Aorta (tissue), 5 donors: ENCODE results near the gene SAFB2. TPM values are rescaled to one million over a fixed set of nuclear protein-coding genes. Genes with fewer than 3 reads are reported as not detected.
"Not testable (repeated sequence)": the region's sequence is repeated elsewhere in the genome, so short reads cannot be mapped to it uniquely, and the experiment has no call there.

Experiments used
- ATAC-seq: fragments of 200-7000 bp; cut with Tn5 transposase; one replicate; pipeline ENCODE4 v1.9.1; 2022; ENCODE audit warnings: moderate library complexity; ENCODE audit not compliant: low FRiP score
- DNase-seq, 2 donors: peaks; one replicate each; pipeline ENCODE4 v3.0.0-alpha.2; 2020
- H3K27ac ChIP-seq, 2 donors: one replicate each; pipeline ENCODE4 v1.5.1; 2013; ENCODE audit warnings: low read length in 2 of 2, mild to moderate bottlenecking in 2 of 2, moderate library complexity in 2 of 2, control low read depth in 1 of 2, inconsistent platforms in 1 of 2, low read depth in 1 of 2
- H3K27me3 ChIP-seq, 2 donors: one replicate each; pipeline ENCODE4 v1.6.1; 2013; ENCODE audit warnings: control low read depth in 1 of 2, low read length in 1 of 2, mild to moderate bottlenecking in 1 of 2, moderate library complexity in 1 of 2; ENCODE audit not compliant: insufficient read depth in 2 of 2, control insufficient read depth in 1 of 2
- H3K36me3 ChIP-seq, 2 donors: one replicate each; pipeline ENCODE4 v1.6.1; 2013; ENCODE audit warnings: control low read depth in 1 of 2, low read length in 1 of 2, mild to moderate bottlenecking in 1 of 2; ENCODE audit not compliant: insufficient read depth in 2 of 2, control insufficient read depth in 1 of 2
- H3K4me1 ChIP-seq, 2 donors: one replicate each; pipeline ENCODE4 v1.6.1; 2013; ENCODE audit warnings: low read length in 2 of 2, control low read depth in 1 of 2, mild to moderate bottlenecking in 1 of 2, moderate library complexity in 1 of 2; ENCODE audit not compliant: insufficient read depth in 2 of 2, control insufficient read depth in 1 of 2
- H3K4me3 ChIP-seq, 2 donors: one replicate each; pipeline ENCODE4 v1.5.1; 2013; ENCODE audit warnings: low read length in 2 of 2, control low read depth in 1 of 2, mild to moderate bottlenecking in 1 of 2
- H3K9me3 ChIP-seq: one replicate; pipeline ENCODE4 v1.6.1; 2013; ENCODE audit warnings: mild to moderate bottlenecking, low read length; ENCODE audit not compliant: control insufficient read depth
- WGBS, 2 donors: extraction: QIAGEN DNeasy Blood & Tissue Kit; methylation state at CpG; one replicate each; pipeline ENCODE4 v1.1.7; 2013; 5-methylcytosine and 5-hydroxymethylcytosine counted together
- intact Hi-C, 2 donors: fragments of 100-400 bp; cut with DNase I; formaldehyde crosslinking; loops; one replicate each; pipeline versions ENCODE4 v1.14.2 to v1.15.0; 2022
- polyA plus RNA-seq, 2 donors: library from polyadenylated mRNA; stranded (reverse); fragments of 200-250 nt; gene quantifications; one replicate each; pipeline ENCODE4 v1.2.3, GENCODE V29; 2013
- total RNA-seq, 2 donors: library from RNA; stranded (reverse); fragmentation: NEBNext Ultra II Directional; extraction: Animal tissue kit (Norgen Biotek cat#: 25700); gene quantifications; one replicate each; pipeline ENCODE4 v1.2.1, GENCODE V29; 2021
- donor health status: healthy with polysubstance abuse.
- donor health status: Bipolar disorder and iron deficiency.
- donor health status: DM: no; HTN: no; CAD: no.
- donor health status: DM: no; HTN: no; CAD: no.
- donor health status: DM: yes; HTN: yes; CAD: no.

SAFB2 gene
- total and polyA plus RNA-seq, 4 donors, result 26.7 to 113 (median 74.7) TPM

GRCh38 chr19:5621311-5621944, 1.1 kb downstream of the SAFB2 start:
- no peak for DNase-seq
- Histone ChIP-seq H3K36me3 (no peaks in the 10 kb centered on the region), H3K4me3 (peak overlapping the region; percentile 82 to 94), H3K4me1 (peaks cover 0 to 5% of the 10 kb centered on the region in 2 donors), H3K27me3 (no peaks in the 10 kb centered on the region), H3K27ac (peak overlapping the region in 1 of 2 donors; percentile 18), H3K9me3 (no peaks in the 10 kb centered on the region)
- no peak for ATAC-seq
- intact Hi-C loops, result loop anchor here (5.0 to 10.0 kb wide), 3 partner anchors 61 to 173 kb away; partner anchors contain the start of genes CATSPERD (in 1 of the 2), DUS3L (in 1 of the 2), HSD11B1L (in 1 of the 2) and LONP1 (in 1 of the 2)
- 17% methylated on average over 14 of the region's 14 CpGs for WGBS, 2 donors

DNA sequence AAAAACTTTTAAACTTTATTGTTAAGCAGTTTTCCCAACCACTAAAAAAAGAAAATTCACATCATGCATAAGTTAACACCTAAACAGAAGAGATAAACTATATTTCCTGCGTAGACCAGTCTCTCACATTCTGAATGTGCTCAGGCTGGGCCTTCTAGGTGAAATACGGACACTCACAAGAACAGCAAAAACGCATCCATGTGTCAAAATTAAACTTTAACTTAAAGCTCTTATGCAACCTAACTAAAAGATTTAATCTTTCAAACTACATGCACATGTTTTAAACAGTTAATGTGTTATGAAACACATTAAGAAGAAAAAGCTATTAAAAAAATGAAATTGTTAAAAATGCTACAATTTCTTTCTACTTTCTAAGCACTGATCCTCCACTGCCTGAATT, 2.6 kb downstream of the SAFB2 start:
- intact Hi-C loops, result loop anchor here (5.0 to 10.0 kb wide), 3 partner anchors 62 to 175 kb away; partner anchors contain the start of genes CATSPERD (in 1 of the 2), DUS3L (in 1 of the 2), HSD11B1L (in 1 of the 2) and LONP1 (in 1 of the 2)
- no peak for DNase-seq
- H3K36me3 ChIP-seq, result peaks cover 2 to 7% of the 10 kb centered on the region in 2 donors

DNA sequence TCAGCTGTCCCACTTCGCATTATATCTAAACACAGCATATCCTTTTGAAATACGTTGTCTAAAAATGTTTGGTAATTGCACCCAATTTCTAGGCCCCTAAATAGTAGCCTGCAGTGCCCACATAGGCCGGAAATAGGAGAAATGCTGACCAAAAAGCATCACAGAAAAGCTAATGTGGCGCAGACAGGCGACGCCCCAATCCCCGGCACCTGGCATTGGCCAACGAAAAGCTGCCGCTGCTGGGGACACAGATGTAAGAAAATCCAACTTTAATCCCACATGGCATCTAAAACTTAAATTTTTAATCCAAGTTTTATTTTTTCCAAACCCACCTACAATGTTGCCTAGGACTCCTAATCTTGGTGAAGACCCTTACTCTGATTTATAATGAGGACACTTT, 4.0 kb downstream of the SAFB2 start:
- intact Hi-C loops, result no loop called here
- Histone ChIP-seq H3K27ac (no peak overlapping the region), H3K4me1 (no peaks in the 10 kb centered on the region), H3K9me3 (no peaks in the 10 kb centered on the region), H3K36me3 (peaks cover 8 to 10% of the 10 kb centered on the region in 2 donors), H3K27me3 (no peaks in the 10 kb centered on the region), H3K4me3 (no peak overlapping the region)
- no peak for ATAC-seq
- DNase-seq, result no peak
- WGBS, 2 donors, result 91 to 95% methylated on average over 9 of the region's 9 CpGs

More for the DNA sequence above, 2.6 kb downstream of the SAFB2 start:
- WGBS, 2 donors, result 72 to 73% methylated on average over 3 of the region's 3 CpGs
- Histone ChIP-seq H3K9me3 (no peaks in the 10 kb centered on the region), H3K27ac (no peak overlapping the region), H3K27me3 (no peaks in the 10 kb centered on the region), H3K4me1 (no peaks in the 10 kb centered on the region), H3K4me3 (no peak overlapping the region)
- no peak for ATAC-seq

DNA sequence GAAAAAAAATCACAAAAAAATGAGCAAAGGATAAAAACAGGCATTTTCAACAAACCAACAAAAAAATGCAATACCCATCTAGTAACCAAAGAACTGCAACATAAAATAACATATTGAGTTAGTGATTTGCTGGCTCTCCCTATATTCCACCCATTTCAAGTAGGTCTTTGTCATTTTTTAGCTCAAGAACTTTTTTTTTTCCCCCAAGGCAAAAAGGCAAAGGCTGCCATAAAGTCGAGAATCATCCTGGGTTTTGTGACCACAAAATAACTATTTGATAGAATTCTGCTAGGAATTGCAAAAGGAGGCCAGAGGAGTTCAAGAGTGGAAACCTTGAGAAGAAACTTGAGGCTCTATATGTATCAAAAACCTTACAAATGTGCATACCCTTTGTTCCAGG, 5.5 kb downstream of the SAFB2 start:
- Histone ChIP-seq H3K27ac (no peak overlapping the region), H3K36me3 (peaks cover 8 to 12% of the 10 kb centered on the region in 2 donors), H3K4me1 (no peaks in the 10 kb centered on the region), H3K27me3 (no peaks in the 10 kb centered on the region), H3K9me3 (no peaks in the 10 kb centered on the region), H3K4me3 (no peak overlapping the region)
- no peak for ATAC-seq
- 78 to 89% methylated on average over 1 of the region's 1 CpG for WGBS, 2 donors
- intact Hi-C loops, result no loop called here
- DNase-seq, result no peak

DNA sequence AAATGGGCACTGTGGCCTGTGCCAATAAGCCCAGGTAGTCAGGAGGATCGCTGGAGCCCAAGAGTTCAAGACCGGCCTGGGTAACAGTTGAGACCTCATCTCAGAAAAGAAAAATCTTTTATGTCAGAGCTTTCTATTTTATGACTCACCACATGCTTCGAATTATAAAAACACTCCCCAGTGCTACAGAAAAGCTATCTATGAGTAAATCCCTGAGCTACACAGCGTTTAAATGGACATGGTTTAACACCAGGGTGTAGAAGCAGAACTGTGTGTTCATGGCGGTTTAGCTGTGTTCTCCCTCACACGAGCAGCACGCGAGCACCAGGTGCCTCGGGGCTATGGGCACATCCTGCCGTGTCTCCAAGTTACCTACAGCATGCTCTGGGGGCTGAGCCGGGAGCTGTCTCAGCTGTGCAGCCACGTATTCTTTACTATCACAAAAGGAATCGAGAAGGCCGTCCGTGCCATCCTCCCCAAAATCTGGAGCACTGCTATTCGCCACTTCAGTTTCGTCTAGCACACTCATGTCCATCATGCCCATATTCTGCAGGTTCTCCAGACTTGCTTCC, 6.7 kb downstream of the SAFB2 start:
- H3K36me3 ChIP-seq, result peaks cover 8 to 12% of the 10 kb centered on the region in 2 donors
- DNase-seq, result no peak

DNA sequence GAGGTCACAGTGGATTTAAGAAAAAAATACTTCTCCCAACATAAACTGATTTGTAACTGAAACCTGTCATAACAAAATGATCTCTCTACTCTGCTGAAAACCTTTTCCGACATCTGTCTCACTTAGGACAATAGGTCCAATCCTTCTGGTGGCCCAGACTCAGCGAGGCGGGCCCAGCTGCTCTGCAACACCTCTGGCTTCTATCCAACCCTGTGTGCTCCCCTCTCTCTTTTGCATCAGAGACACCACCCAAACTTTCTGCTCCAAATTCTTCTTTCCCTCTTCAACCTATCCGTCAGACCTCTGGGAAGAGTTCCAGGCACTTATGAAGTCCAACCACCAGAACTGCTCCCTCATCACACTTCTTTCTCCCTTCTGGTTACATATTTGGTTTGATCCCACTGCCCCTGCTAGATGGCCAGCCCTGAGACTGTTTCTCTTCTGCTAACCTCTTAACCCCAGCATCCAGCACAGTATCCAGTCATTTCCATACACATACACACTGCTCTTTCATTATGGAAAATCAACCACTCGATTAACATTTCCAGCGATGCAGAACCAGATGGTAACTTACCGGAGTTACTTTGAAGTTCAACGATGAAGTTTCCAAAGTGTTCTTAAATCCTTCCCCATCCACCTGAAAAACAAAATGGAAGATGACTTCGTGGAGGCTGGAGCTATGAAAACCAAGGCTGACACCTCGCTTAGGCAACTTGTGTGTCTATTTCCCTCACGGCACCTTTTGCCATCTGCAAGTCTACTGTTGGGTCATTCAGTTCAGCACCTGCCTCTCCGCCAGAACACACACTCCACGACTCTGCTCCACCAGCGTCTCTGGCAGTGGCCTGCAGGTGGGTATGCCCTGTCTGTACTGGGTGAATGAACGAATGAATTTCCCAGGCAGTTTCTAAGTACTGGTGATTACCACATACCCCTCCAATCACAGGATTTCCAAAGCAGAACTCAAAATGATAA, 9.4 kb downstream of the SAFB2 start:
- intact Hi-C loops, result no loop called here
- H3K27ac ChIP-seq, result no peak overlapping the region
- WGBS, 2 donors, result 88 to 90% methylated on average over 15 of the region's 15 CpGs
- no peaks in the 10 kb centered on the region for H3K9me3 ChIP-seq
- H3K36me3 ChIP-seq, result peaks cover 8 to 12% of the 10 kb centered on the region in 2 donors
- no peak overlapping the region for H3K4me3 ChIP-seq
- DNase-seq (peak in 1 of 2 donors; percentile 21), ATAC-seq (no peak)
- H3K4me1 ChIP-seq, result no peaks in the 10 kb centered on the region
- no peaks in the 10 kb centered on the region for H3K27me3 ChIP-seq

More for the DNA sequence above, 6.7 kb downstream of the SAFB2 start:
- H3K27ac ChIP-seq, result no peak overlapping the region
- intact Hi-C loops, result no loop called here
- no peak for ATAC-seq
- no peak overlapping the region for H3K4me3 ChIP-seq
- no peaks in the 10 kb centered on the region for H3K27me3 ChIP-seq
- WGBS, 2 donors, result 87 to 88% methylated on average over 17 of the region's 17 CpGs
- no peaks in the 10 kb centered on the region for H3K9me3 ChIP-seq
- H3K4me1 ChIP-seq, result no peaks in the 10 kb centered on the region

DNA sequence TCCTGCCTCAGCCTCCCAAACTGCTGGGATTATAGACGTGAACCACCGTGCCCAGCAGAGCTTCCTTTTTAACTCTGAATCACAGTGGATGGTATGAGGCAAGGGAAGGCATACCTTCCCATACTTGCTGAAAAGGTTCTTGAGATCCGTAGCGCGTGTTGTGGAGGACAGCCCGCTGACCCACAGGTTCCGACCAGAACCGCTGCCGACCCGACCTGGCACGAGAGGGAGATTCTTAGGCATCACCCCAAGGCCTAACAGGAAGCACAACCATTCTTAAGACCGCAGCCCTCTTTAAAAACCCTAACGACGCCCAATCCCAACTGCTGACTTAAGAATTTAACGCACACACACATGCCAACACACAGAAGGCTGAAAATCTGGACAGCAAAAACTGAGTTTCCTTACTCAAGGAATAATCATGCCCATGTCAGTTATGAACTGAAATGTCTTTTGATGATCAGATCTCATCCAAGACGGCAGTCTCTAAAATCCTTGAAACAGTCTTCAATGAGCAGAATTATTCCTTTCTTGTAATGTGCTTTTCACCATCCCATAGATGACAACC, 12.6 kb downstream of the SAFB2 start:
- no peak for ATAC-seq
- intact Hi-C loops, result no loop called here
- no peaks in the 10 kb centered on the region for H3K9me3 ChIP-seq
- WGBS, 2 donors, result 94 to 95% methylated on average over 16 of the region's 16 CpGs
- H3K4me3 ChIP-seq, result no peak overlapping the region
- H3K27ac ChIP-seq, result no peak overlapping the region
- H3K27me3 ChIP-seq, result no peaks in the 10 kb centered on the region
- DNase-seq, result peak; percentile 26 to 57
- H3K4me1 ChIP-seq, result no peaks in the 10 kb centered on the region
- H3K36me3 ChIP-seq, result peaks cover 5 to 10% of the 10 kb centered on the region in 2 donors

- H3K27me3 ChIP-seq, H3K9me3 ChIP-seq, ATAC-seq, intact Hi-C loops, H3K36me3 ChIP-seq, H3K4me1 ChIP-seq, H3K27ac ChIP-seq, H3K4me3 ChIP-seq: not testable (repeated sequence)
- peak in 1 of 2 donors; percentile 44 for DNase-seq
- 95 to 96% methylated on average over 9 of the region's 9 CpGs for WGBS, 2 donors
Measured at GRCh38 chr19:5608766-5609165, 13.8 kb downstream of the SAFB2 start.
